NK-92 treated with Interleukin-12 subunit alpha and Interleukin-12 subunit beta, amount 100 ng/mL, for 24 hours (cell line): Measurements from ENCODE around the gene MAPKBP1.
A peak's percentile ranks its signal among the peaks of the same experiment; 100 is the strongest.

Experiments used
- DNase-seq: peaks from one replicate; lab custom pipeline; 2025; lab: John Stamatoyannopoulos, UW

MAPKBP1 gene

GRCh38 chr15:41825572-41826535 is 51.6 kb downstream of the MAPKBP1 start:
- DNase-seq = no peak

- no peak for DNase-seq
Measured at GRCh38 chr15:41827290-41827879, 53.1 kb downstream of the MAPKBP1 start.

GRCh38 chr15:41827880-41828806 is 53.9 kb downstream of the MAPKBP1 start, which contains the start of gene JMJD7:
TSS of gene JMJD7 (plus strand) at chr15:41828092. CDS start at chr15:41828125, 33 bp downstream.
- DNase-seq = peak; percentile 90

GRCh38 chr15:41828807-41829141 is 54.5 kb downstream of the MAPKBP1 start:
- DNase-seq = no peak

- no peak for DNase-seq
Measured at GRCh38 chr15:41829959-41830646, 55.8 kb downstream of the MAPKBP1 start.

GRCh38 chr15:41831291-41831690 is 57.0 kb downstream of the MAPKBP1 start:
- peak; percentile 13 for DNase-seq

- DNase-seq = no peak
Measured at GRCh38 chr15:41832208-41832607, 57.9 kb downstream of the MAPKBP1 start.

- no peak for DNase-seq
Measured at GRCh38 chr15:41832875-41833274, 58.6 kb downstream of the MAPKBP1 start.

- DNase-seq = no peak
Measured at GRCh38 chr15:41834096-41834495, 59.8 kb downstream of the MAPKBP1 start.

- no peak for DNase-seq
Measured at GRCh38 chr15:41836073-41836472, 61.8 kb downstream of the MAPKBP1 start.

GRCh38 chr15:41836713-41837454 is 62.6 kb downstream of the MAPKBP1 start:
- DNase-seq = no peak

- DNase-seq = no peak
Measured at GRCh38 chr15:41838400-41838897, 64.2 kb downstream of the MAPKBP1 start, which contains the start of gene PLA2G4B. TSS of gene PLA2G4B (plus strand) at chr15:41838847. CDS start at chr15:41838914, 67 bp downstream.

- no peak for DNase-seq
Measured at GRCh38 chr15:41839781-41840491, 65.7 kb downstream of the MAPKBP1 start.

- no peak for DNase-seq
Measured at GRCh38 chr15:41840673-41841072, 66.4 kb downstream of the MAPKBP1 start.

GRCh38 chr15:41841131-41841530 is 66.8 kb downstream of the MAPKBP1 start:
- DNase-seq = no peak

- DNase-seq = no peak
Measured at GRCh38 chr15:41842229-41842628, 67.9 kb downstream of the MAPKBP1 start.

- DNase-seq = no peak
Measured at GRCh38 chr15:41843571-41843970, 69.3 kb downstream of the MAPKBP1 start.

GRCh38 chr15:41844814-41845213 is 70.5 kb downstream of the MAPKBP1 start:
- DNase-seq = no peak

- DNase-seq = no peak
Measured at GRCh38 chr15:41847206-41847605, 72.9 kb downstream of the MAPKBP1 start.

GRCh38 chr15:41847981-41848380 is 73.7 kb downstream of the MAPKBP1 start:
- DNase-seq = no peak
